Right ventricle myocardium inferior (tissue), 1 donor: Measurements from ENCODE around the gene SIRT5. TPM values are rescaled to one million over a fixed set of nuclear protein-coding genes. Genes with fewer than 3 reads are reported as not detected.

Source experiments
- ATAC-seq: fragments of 200-7000 bp; cut with Tn5 transposase; one replicate; pipeline ENCODE4 v1.9.1; 2020; ENCODE audit warnings: mild to moderate bottlenecking, moderate library complexity
- DNase-seq: peaks from one replicate; pipeline ENCODE4 v3.0.0; 2021; ENCODE audit errors: missing footprints
- intact Hi-C: fragments of 100-400 bp; cut with DNase I; formaldehyde crosslinking; loops from one replicate; pipeline ENCODE4 v1.11.0; 2022
- total RNA-seq: library from RNA; stranded (reverse); fragmentation: NEBNext Ultra II Directional; extraction: Animal tissue kit (Norgen Biotek cat#: 25700); gene quantifications from one replicate; pipeline ENCODE4 v1.2.1, GENCODE V29; 2021
- donor health status: DM: no; HTN: yes; CAD: no; lungs with severe emphysema.

The SIRT5 gene
- total RNA-seq, 1 donor from 2014 or later = 50.8 TPM

DNA sequence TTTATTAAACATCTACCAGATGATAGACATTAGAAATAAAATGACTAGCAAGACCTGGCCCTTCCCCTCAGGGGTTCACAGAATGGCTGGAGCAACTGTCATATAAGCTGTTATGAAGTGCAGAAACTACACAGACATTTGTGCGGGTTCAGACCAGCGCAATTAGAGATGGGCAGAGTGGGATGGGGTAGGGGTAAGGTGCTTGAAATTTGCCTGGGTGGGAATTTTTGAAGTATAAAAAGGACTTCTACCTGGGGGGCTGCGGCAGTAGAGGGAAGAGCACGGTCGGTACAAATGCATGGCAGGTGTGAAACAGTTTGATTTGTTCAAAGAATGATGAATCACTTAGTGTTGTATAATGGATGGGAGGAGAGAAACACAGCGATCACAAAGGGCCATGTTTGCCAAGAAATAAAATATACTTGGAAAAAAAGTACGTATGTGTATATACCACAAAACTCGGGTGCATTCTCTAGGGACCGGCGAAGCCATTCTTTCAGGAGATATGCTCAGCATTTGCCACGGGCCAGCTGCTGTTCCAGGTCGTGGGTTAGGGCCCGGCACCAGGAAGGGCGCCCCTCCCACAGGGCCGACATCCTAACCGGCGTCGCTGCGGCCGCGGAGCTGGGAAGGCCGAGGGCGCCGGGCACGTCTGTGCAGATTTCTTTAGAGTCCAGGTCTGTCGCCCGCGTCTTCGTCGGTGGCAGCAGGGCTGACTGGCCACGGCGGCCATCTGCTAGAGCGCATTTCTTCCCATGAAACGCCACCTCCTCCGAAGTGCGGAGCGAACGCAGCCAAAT is 39.9 kb downstream of the SIRT5 start:
- DNase-seq = peak; percentile 81
- ATAC-seq = peak; percentile 20
- intact Hi-C loops = loop anchor here (5.0 kb wide), 2 partner anchors 37 to 287 kb away; partner anchors contain the start of gene TBC1D7

DNA sequence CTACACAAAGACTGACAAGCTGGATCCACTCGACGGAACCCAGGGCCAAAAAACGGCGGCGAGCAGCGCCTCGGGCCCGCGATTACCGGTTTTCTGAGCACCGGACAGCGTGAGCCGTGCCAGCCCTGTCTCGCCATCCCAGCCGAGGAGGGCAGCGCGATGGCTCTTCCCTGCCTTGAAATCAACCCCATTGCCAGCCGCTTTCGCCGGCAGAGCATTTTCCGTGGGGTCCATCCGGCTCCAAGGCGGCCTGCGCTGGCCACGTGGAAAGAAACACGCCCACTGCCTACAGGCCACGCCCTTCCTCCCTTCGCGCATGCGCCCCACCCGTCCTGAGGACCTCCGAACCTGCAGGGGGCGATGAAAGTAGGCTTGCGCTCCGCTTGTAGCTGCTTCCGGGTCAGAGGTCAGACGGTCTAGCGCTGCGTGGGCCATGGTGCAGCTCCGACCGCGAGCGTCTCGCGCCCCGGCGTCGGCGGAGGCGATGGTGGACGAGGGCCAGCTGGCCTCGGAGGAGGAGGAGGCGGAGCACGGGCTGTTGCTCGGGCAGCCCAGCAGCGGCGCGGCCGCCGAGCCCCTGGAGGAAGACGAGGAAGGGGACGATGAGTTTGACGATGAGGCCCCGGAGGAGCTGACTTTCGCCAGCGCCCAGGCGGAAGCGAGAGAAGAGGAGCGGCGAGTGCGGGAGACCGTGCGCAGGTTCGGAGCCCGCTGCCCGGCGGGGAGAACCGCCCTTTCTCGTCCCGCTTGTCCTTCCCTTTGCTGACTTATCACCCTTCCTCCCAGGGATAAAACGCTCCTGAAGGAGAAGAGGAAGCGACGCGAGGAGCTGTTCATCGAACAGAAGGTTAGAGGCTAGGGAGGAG is 40.8 kb downstream of the SIRT5 start, which contains the start of gene NOL7:
Gene NOL7, plus strand, starts transcription at position 410 of the 866 bp plus-strand sequence. Its CDS starts 24 bp downstream, at position 434.
- intact Hi-C loops = loop anchor here (1.0 to 5.0 kb wide), 4 partner anchors 38 to 288 kb away; partner anchors contain the start of gene TBC1D7
- ATAC-seq = peak; percentile 99

DNA sequence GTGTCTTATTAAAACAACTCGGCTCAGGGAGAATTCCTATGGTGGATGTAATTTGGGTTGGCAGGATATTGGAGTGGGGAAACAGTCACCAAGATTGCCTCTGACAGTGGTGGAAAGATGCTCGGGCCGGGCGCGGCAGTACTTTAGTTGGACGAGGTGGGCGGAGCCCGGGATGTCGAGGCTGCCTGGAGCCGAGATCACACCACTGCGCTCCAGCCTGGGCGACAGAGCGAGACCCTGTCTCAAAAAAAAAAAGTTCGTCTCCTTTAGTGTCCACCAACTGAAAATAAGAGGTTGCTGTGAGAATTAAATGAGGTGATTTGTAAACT is 41.4 kb downstream of the SIRT5 start:
- ATAC-seq = peak; percentile 47
- intact Hi-C loops = loop anchor here (1.0 to 5.0 kb wide), 2 partner anchors 97 to 147 kb away; no protein-coding TSS in a partner anchor
- peak; percentile 73 for DNase-seq

More for the DNA sequence above, 40.8 kb downstream of the SIRT5 start, which contains the start of gene NOL7:
- DNase-seq = peak; percentile 96

DNA sequence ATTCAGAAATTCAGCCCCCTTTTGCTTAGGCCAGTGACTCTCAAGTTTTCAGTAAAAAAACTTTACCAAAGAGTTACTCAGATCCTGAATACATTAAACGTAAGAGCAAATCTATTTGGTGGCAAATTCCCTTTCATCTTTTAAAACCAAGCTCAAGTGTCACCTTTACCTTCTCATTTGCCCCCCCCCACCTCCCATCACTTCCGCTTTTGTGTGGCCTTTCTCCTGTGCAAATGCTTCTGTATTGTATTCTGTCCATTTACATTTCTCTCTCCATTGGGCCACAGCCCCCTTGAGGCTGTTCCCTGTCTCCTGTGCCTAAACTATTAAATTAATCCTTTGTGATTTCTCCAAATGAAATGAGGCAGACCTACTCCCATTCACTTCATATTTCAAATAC is 42.7 kb downstream of the SIRT5 start:
- ATAC-seq (no peak), DNase-seq (no peak)
- intact Hi-C loops = loop anchor here (5.0 kb wide), 1 partner anchor 145 kb away; no protein-coding TSS in a partner anchor

DNA sequence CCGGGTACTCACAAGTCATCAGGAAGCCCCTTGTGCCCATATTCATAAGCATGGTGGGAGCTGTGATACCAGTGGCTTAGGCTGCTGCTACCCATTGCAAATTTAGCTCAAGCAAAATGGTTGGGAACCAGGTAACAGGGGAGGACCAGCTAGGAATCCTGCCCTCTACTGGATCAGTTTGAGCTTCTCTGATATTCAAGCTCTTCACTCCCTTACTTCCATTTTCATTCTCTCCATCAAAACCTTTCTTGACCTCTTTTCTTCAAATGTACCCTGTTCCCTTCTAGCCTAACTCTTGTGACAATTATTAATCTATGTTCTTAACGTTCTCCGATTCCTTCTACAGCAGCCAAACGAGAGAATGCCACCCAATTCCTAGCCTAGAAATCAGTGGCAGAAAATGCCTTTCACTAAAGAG is 50.5 kb downstream of the SIRT5 start:
- intact Hi-C loops = no loop called here
- ATAC-seq = no peak
- no peak for DNase-seq

DNA sequence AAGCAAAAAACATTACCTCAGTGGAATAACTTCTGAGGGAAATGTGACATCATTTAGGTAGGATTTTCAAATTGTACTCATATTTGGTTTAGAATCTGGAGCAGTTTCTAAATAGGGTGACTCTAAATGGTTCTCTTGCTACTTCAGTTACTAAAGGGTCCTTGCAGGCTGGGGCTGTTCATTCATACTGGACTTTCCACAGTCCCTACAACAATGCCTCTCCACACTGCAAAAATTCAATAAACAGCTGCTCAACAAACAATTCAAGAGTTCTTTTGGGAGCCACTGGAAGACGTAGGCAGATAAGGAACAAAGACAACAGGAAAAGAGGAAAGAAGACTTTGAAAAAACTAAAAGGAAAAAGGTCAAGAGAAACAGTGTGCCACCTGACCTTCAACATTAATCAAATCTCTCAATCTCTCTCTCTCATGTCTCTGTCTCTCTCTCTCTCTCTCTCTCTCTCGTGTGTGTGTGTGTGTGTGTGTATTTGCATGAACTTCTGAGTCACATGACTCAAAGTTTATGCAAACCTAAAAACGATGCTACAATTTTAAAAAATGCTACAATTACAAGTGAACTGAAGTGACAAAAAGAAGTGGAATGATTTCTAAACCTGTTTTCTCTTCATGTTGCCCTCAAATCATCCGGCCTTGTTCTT is 55.2 kb downstream of the SIRT5 start:
- DNase-seq = no peak
- ATAC-seq = no peak
- intact Hi-C loops = no loop called here

DNA sequence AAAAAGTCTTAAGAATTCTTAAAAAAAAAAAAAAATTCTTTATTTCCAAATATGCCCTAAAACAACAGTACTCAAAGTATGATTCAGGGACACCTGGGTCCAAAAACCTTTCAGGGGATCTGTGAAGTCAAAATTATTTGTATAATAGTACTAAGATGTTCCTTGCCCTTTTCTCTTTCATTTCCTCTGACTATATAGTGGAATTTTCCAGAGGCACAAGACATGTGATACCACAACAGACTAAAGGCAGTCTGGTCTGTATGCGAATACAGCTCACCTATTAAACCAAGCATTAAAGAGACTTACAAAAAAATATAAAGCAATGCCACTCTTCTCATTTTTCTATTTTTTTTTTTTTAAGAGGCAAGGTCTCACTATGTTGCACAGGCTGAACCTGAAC is 56.1 kb downstream of the SIRT5 start:
- intact Hi-C loops = no loop called here
- ATAC-seq = no peak
- DNase-seq = no peak

DNA sequence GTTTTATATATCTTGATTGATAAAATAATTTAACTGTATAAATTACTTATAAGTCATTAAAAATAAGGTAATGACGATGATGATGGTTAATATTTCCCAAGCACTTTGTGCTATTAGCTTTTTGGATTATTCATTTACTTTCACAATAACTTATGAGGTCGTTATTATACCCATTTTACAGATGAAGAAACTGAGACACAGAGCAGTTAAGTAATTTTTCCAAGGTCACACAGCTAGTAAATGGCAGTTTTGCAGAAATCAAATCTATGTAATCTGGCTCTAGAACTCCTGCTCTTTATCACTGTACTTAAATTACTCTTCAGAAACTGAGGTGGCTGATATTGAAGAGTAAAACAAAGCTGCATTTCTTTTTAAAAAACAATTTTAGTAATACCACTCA is 58.9 kb downstream of the SIRT5 start:
- DNase-seq = no peak
- intact Hi-C loops = no loop called here
- no peak for ATAC-seq

DNA sequence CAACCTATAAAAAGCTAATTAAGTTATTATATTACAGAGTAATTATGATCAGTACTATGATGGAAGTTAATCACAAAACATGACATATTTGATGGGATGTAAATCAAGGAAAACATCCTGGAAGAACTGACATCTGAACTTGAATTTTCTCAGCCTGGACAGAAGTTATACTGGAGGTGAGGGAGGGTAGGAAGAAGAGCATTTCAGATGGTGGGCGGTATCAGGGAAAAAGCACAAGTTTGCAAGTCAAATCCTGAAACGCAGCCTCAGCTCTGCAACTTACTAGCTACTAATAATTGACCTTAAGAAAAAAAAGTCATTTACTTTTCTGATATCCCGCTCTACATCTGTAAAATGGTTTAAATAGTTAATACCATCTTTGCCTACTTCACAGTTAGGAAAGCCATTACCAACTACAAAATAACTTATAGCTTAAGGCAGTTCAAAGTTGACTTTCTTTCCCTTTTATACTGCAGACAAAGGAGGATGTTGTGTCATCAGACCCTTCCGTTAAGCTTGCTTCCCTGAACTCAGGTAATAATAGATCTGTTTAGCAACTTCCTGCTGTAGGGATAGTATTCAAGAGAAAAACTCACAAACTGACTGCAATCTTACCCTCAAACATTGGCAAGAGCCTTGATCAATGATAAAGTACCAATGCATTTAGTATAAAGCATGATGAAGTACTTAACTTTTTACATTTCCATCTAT is 61.7 kb downstream of the SIRT5 start:
- intact Hi-C loops = no loop called here
- ATAC-seq (no peak), DNase-seq (no peak)

DNA sequence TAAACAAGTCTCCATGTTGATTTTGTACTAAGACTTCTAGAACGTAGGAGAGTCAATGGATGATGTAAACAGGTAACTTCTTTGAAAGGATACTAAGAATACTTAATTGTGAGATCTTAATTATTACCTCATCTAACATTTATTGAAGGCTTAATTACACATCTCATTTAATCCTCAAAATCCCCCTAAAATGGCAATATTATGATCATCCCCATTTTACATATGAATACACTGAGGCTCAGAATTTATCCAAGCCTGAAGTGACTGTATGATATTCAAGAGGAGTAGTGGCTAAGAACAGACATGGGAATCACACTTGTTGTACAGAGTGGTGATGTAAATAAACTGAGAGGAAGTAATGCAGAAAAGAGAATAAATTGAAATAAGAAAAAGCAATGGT is 63.6 kb downstream of the SIRT5 start:
- DNase-seq = no peak
- intact Hi-C loops = no loop called here
- no peak for ATAC-seq

DNA sequence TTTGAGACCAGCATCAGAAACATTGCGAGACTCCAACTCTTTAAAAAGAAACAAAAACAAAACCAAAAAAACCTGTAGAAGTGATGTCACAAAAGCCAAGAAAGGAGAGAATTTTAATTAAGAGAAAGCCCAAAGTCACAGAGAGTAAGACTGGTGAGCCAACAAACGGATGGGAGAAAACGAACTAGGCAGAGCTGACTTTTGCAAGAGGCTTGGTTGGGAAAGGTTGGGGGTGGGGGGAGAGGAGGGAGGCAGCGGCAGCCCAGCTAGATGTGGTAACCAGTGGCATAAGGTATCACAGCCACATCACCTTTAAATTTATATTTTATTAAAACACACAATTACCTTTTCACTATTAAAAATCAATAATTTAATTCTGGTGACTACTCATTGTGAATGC is 64.2 kb downstream of the SIRT5 start:
- ATAC-seq (no peak), DNase-seq (no peak)
- intact Hi-C loops = no loop called here

DNA sequence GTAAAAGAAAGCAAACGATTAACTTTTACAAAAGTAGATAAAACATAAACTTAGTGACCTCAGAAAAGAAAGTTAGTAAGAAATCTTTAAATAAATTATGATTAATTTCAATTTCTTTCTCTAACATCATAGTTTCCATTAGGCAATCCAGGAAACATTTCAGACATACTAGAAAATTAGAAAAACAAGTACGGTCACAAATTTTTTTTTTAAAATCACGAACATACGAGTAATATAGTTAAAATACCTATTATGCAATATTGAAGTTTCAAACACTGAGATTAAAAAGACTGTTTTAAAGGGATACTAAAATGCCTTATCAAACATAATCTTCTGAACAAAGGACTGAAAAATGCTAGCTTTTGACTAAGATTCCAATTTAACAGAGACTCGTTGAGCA is 66.9 kb downstream of the SIRT5 start:
- intact Hi-C loops = no loop called here
- DNase-seq = no peak
- ATAC-seq = no peak

DNA sequence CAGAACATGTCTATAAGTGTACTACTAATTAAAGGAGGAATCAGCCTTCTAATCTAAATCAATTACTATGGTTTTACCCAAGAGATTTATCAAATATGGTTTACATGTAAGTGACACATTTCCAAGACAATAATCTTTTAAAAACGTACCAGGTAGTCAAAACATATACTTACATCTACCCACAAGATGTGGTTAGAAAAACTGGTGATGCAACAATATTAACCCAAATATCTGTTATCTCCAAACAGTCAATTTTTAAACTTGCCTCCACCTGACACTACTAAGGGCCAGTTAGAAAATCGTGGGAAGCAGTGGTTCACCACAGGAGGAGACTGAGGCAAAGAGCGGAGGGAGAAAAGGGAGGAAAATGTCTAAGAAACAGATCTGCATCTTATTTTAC is 68.7 kb downstream of the SIRT5 start:
- DNase-seq = no peak
- intact Hi-C loops = no loop called here
- no peak for ATAC-seq

DNA sequence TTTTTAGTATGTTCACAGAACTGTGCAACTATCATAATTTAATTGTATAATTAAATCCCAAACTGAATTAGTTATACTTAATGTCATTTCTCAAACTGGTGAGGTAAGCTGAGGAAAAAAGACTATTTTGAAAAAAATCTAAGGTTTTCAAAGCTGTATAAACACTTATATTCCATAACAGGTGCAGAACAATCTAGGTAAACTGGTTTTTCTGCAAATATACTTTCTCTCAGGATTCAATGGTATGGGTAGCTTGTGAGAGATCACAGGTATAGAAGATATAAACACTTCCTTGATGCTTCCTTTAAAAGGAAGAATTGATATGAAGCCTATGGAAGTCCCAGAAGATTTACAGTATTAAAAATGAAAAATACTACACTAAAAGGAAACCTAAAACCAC is 74.4 kb downstream of the SIRT5 start:
- intact Hi-C loops = no loop called here
- ATAC-seq (no peak), DNase-seq (no peak)

DNA sequence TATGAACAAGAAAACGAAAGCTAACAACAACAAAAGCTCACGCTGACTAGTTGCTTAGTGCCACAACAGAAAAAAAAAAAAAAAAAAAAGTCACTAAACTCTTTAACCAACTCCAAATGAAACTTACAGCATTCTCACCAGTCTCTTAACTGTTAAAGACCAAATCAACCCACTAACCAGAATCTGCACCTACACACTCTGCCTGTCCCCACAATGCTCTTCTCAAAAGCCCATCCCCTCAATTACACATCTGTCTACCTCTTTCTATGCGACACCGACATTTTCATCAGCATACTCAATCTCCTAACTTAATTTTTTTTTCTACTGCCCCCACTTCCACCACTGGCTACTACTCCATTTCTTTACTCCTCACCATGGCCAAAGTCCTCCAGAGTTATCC is 75.0 kb downstream of the SIRT5 start:
- no peak for ATAC-seq
- DNase-seq = no peak
- intact Hi-C loops = no loop called here

DNA sequence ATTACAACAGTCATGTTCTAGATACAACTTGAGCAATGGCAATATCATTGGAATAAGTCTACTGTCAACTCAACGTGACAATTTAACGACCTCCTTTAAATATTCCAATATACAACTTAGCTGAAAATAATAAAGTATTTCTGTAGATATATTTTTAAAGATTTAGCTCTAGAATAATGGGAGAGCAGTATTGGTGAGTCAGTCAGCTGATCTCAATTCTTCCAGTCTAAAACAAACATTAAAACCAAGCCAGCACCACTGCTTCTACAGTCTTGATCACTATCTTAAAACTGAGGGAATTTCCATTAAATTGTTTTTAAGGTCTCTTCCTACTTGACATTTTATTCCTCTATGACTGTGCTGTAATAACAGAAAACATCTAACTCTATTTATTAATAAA is 78.9 kb downstream of the SIRT5 start:
- intact Hi-C loops = no loop called here
- DNase-seq (no peak), ATAC-seq (no peak)

DNA sequence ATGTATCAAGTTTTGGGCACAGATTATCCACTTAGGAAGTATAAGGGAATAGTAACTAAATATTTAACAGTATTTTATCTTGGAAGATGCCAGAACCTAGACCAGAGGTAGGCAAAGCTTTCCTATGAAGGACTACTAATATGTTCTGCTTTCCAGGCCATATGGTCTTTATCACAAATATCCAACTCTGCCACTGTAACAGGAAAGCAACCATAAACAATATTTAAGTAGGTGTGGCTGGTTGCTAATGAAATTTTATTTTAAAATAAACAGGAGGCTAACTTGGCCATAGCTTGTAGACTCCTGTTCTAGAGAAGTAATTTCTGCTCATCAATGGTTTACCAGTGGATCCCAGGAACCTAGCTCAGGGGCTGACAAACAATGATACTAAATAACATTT is 80.1 kb downstream of the SIRT5 start:
- no peak for ATAC-seq
- intact Hi-C loops = no loop called here
- DNase-seq = no peak

DNA sequence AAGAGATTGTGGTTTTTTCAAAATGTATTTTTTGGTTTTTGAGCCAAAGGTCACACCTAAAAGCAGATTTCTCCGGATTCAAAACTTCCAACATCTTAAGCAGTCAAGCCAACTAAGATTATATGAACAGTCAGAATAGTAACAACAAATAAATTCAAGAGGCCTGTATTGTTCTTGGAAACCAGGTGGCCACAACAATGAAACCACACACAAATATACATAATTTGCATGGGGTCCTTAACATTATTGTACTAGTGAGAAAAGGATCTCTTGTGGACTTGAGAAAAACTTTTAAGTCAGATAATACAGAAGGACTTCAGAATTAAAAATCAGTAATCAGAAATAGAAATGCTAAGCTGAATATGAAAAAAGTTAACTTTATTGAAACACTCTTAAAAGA is 81.3 kb downstream of the SIRT5 start:
- ATAC-seq = no peak
- intact Hi-C loops = no loop called here

DNA sequence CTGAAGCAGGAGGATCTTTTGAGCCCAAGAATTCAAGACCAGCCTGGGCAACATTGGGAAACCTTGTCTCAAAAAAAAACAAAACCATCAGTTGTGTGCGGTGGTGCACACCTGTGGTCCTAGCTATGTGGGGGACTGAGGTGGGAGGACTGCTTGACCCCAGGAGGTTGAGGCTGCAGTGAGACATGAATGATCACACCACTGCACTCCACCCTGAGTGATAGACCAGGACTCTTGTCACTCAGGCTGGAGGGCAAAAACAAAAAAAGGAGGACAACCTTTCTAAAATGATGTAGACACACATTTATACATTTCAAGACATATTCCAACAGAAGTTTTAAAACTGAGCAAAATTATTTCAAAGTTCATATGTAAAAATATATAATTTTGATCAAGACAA is 85.9 kb downstream of the SIRT5 start:
- intact Hi-C loops = no loop called here
- DNase-seq = no peak
- no peak for ATAC-seq

More for the DNA sequence above, 81.3 kb downstream of the SIRT5 start:
- no peak for DNase-seq
